A549 (cell line): ENCODE measurements around the gene ENTREP1.

Source experiments
- EHMT2 ChIP-seq: fragments of 200-600 bp; sonication (generic); IDR thresholded peaks from 2 replicates; pipeline ENCODE4 v1.6.1; 2016; ENCODE audit warnings: antibody characterized with exemption, low read depth, mild to moderate bottlenecking, moderate library complexity
- SMC3 ChIP-seq: fragments of >200 bp; sonication (Bioruptor Twin); formaldehyde crosslinking; IDR thresholded peaks from 3 replicates; pipeline ENCODE4 v1.6.1; 2018; ENCODE audit warnings: inconsistent platforms

DNA sequence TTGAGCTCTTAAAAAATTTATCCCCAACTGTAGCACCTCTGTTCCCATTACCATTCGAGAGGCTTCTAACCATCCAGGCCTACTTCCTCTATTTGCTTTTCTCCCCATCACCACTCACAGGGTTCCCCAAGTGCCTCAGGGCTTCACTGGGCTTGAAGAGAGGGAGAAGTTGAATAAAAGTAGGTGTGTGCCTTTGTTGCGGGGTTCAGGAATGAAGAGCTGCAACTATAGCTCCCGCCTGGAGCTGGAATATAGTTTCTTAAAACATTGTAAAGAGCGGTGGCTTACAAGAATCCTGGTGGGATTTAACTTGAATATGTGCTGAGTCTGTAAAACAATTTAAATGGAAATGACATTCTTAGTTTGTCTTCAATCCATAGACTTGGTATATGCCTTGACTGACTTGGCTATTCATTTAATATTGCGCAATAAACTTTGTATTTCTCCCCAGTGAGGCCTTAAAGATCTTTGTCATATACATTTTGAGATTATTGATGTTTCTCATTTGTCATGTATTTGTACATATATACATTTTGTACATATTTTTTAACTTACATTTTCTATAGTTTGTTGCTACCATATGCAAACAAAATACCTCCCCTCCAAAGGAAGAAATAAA lies 7.2 kb downstream of the ENTREP1 start:
- TF ChIP-seq EHMT2 = no peak
- no peak for TF ChIP-seq SMC3
